ENCODE results near the gene SHISA6.

DNA sequence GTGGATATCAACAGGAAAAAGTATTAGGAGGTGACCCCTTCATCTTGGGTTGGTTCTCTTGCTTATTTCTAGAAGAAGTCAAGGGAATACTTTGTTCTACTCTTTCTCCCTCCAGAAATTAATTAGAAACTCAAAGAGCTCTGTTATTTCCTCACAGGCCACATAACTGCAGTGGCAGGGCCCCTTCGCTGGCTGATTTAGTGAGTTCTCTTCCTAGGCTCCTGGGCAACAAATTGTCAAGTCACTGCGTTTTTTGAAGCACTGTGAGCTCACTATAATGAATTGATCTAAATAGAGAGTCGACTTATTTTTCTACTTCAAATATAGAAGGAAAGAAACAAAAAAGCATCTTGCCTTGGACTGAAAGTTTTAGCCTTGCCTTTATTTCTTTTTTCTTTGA, 4.8 kb downstream of the SHISA6 start:
- TF ChIP-seq CTCF (IDR thresholded peaks at IDR 0.05) (no peak), EZH2 (IDR thresholded peaks at IDR 0.05; ENCODE audit: borderline replicate concordance, insufficient read depth, low read depth, low read length, poor library complexity, severe bottlenecking) (no peak)

Measured in B cell (primary cell).